K562 (cell line): ENCODE data around the gene IFNGR1. TPM values are rescaled to one million over a fixed set of nuclear protein-coding genes. Genes with fewer than 3 reads are reported as not detected.

Experiments
- ATAC-seq: fragments of 200-7000 bp; cut with Tn5 transposase; 3 replicates; pipeline ENCODE4 v1.9.1; 2020; ENCODE audit warnings: moderate library complexity
- BruUV-seq: library from RNA; stranded (reverse); fragments of 400-500 nt; replicated peaks from 2 replicates; lab custom pipeline; 2021; lab: Mats Ljungman, UMichigan
- CTCF ChIA-PET: fragments of 300-600 bp; formaldehyde crosslinking; extraction: SDS; loops from one replicate; lab custom pipeline; 2021; ENCODE audit warnings: low intra/inter-chr PET ratio; lab: Yijun Ruan, JAX
- POLR2A ChIA-PET: fragments of 300-600, 350-650 bp; sonication (Branson Sonifier 250); formaldehyde crosslinking; extraction: SDS; loops from one replicate; lab custom pipeline; 2021; ENCODE audit warnings: antibody characterized with exemption, inconsistent platforms; lab: Yijun Ruan, JAX
- DNase-seq, 4 experiments: peaks; one replicate each; pipeline versions ENCODE4 v3.0.0 to v3.0.0-alpha.2; 2011 to 2018; ENCODE audit warnings: low spot score in 3 of 4, mixed read lengths in 3 of 4; ENCODE audit errors: extremely low read depth in 1 of 4
- FAIRE-seq: peaks from 2 replicates; lab custom pipeline; 2011; peaks lifted over from hg19 to GRCh38; lab: Jason Lieb, UNC
- H2AFZ ChIP-seq: 2 replicates; pipeline ENCODE4 v1.6.0; 2011; ENCODE audit warnings: low read depth, low read length, control low read depth, inconsistent platforms
- H3K27ac ChIP-seq: fragments of 200-600 bp; 3 replicates; pipeline ENCODE4 v1.8.0; 2011; ENCODE audit warnings: low read depth, mild to moderate bottlenecking, control low read depth, inconsistent platforms, low read length, moderate library complexity, mixed read lengths; ENCODE audit errors: extremely low read depth
- H3K27me3 ChIP-seq, 2 experiments: fragments of 300-600 bp in 1 of 2; 2 replicates in 1 of 2; 3 replicates in 1 of 2; pipeline versions ENCODE4 v1.6.0 to v1.8.0; 2011; ENCODE audit warnings: inconsistent platforms in 2 of 2, low read length in 2 of 2, mild to moderate bottlenecking in 1 of 2, mixed read lengths in 1 of 2, moderate library complexity in 1 of 2; ENCODE audit not compliant: control insufficient read depth in 2 of 2, insufficient read depth in 2 of 2
- H3K36me3 ChIP-seq: fragments of 300-600 bp; 3 replicates; pipeline ENCODE4 v1.8.0; 2011; ENCODE audit warnings: mild to moderate bottlenecking, low read length, inconsistent platforms; ENCODE audit not compliant: control insufficient read depth, insufficient read depth
- H3K4me1 ChIP-seq, 2 experiments: fragments of 200-600 bp in 1 of 2; replicated peaks in 1 of 2; 2 replicates in 1 of 2; 3 replicates in 1 of 2; pipeline versions ENCODE4 v1.5.1 to v1.8.0; 2011; ENCODE audit warnings: inconsistent platforms in 2 of 2, low read length in 2 of 2, mild to moderate bottlenecking in 1 of 2, mixed read lengths in 1 of 2, moderate library complexity in 1 of 2; ENCODE audit not compliant: control insufficient read depth in 2 of 2, insufficient read depth in 2 of 2
- H3K4me2 ChIP-seq: 2 replicates; pipeline ENCODE4 v1.6.1; 2011; ENCODE audit warnings: low read length, control low read depth, inconsistent platforms, mixed read lengths; ENCODE audit not compliant: insufficient read depth
- H3K4me3 ChIP-seq: fragments of 200-600 bp; sonication (generic), shearing (Covaris generic); 2 replicates; pipeline ENCODE4 v1.5.1; 2016; ENCODE audit warnings: control low read depth, inconsistent platforms
- H3K79me2 ChIP-seq: fragments of 200-600 bp; 3 replicates; pipeline ENCODE4 v1.8.0; 2011; ENCODE audit warnings: low read length, inconsistent platforms; ENCODE audit not compliant: control insufficient read depth, insufficient read depth
- H3K9ac ChIP-seq, 2 experiments: 2 replicates each; pipeline versions ENCODE4 v1.6.0 to v1.6.1; 2011; ENCODE audit warnings: low read depth in 2 of 2, low read length in 2 of 2, control low read depth in 1 of 2, inconsistent platforms in 1 of 2, mild to moderate bottlenecking in 1 of 2, mixed read lengths in 1 of 2; ENCODE audit not compliant: insufficient read depth in 1 of 2
- H3K9me1 ChIP-seq: one replicate; pipeline ENCODE4 v1.6.0; 2011; ENCODE audit warnings: inconsistent platforms, mild to moderate bottlenecking, low read length, moderate library complexity; ENCODE audit not compliant: control insufficient read depth, insufficient read depth
- H3K9me3 ChIP-seq: replicated peaks from 2 replicates; pipeline ENCODE4 v1.5.1; 2011; ENCODE audit warnings: low read depth, low read length, inconsistent platforms; ENCODE audit not compliant: control insufficient read depth, insufficient read depth
- H4K20me1 ChIP-seq: replicated peaks from 2 replicates; pipeline ENCODE4 v1.6.1; 2011; ENCODE audit warnings: low read length, inconsistent platforms, mixed read lengths; ENCODE audit not compliant: control insufficient read depth, insufficient read depth
- E2F6 ChIP-seq, 2 experiments: IDR thresholded peaks; 2 replicates each; pipeline ENCODE4 v1.6.1; 2011; ENCODE audit warnings: borderline replicate concordance in 1 of 2, control low read depth in 1 of 2, low read depth in 1 of 2, low read length in 1 of 2, mild to moderate bottlenecking in 1 of 2, mixed read lengths in 1 of 2, moderate library complexity in 1 of 2; ENCODE audit not compliant: insufficient read depth in 1 of 2, insufficient read length in 1 of 2, poor library complexity in 1 of 2, severe bottlenecking in 1 of 2; ENCODE audit errors: extremely low read depth in 1 of 2
- GMEB1 ChIP-seq: fragments of 250-450 bp; sonication (Bioruptor Pico); IDR thresholded peaks from 2 replicates; pipeline ENCODE4 v1.4.0; 2020; ENCODE audit warnings: mild to moderate bottlenecking
- NONO ChIP-seq, 2 experiments: fragments of 200-400 bp in 1 of 2; fragments of 450-650 bp in 1 of 2; formaldehyde crosslinking in 1 of 2; IDR thresholded peaks; 2 replicates each; pipeline ENCODE4 v1.6.1; 2017; ENCODE audit warnings: low read depth in 2 of 2, mild to moderate bottlenecking in 2 of 2, moderate library complexity in 2 of 2, low read length in 1 of 2
- PBX2 ChIP-seq, 2 experiments: IDR thresholded peaks in 1 of 2; conservative IDR thresholded peaks in 1 of 2; 2 replicates each; pipeline ENCODE4 v1.6.1; 2016; ENCODE audit warnings: low read depth in 2 of 2, mild to moderate bottlenecking in 1 of 2, missing compliant biosample characterization in 1 of 2, missing genetic modification characterization in 1 of 2, moderate library complexity in 1 of 2
- POLR3A ChIP-seq: IDR thresholded peaks from 2 replicates; pipeline ENCODE4 v1.6.1; 2011; ENCODE audit warnings: borderline replicate concordance, mild to moderate bottlenecking, moderate library complexity; ENCODE audit not compliant: insufficient read length, insufficient read depth; ENCODE audit errors: extremely low read depth
- RBM25 ChIP-seq: fragments of 200-400 bp; formaldehyde crosslinking; IDR thresholded peaks from 2 replicates; pipeline ENCODE4 v1.6.1; 2018; ENCODE audit warnings: low read length, low read depth, moderate library complexity; ENCODE audit not compliant: severe bottlenecking
- RFX7 ChIP-seq: fragments of 250-450 bp; sonication (Bioruptor Pico); IDR thresholded peaks from 2 replicates; pipeline ENCODE4 v1.5.1; 2021; ENCODE audit warnings: mild to moderate bottlenecking
- SMARCE1 ChIP-seq: fragments of 450-650 bp; IDR thresholded peaks from 2 replicates; pipeline ENCODE4 v1.7.1; 2016; ENCODE audit warnings: mild to moderate bottlenecking
- ZBTB9 ChIP-seq: fragments of 450-650 bp; formaldehyde crosslinking; IDR thresholded peaks from 2 replicates; pipeline ENCODE4 v1.4.0; 2020; ENCODE audit warnings: mild to moderate bottlenecking, moderate library complexity
- ZNF175 ChIP-seq: fragments of 200-800 bp; sonication (Bioruptor generic); IDR thresholded peaks from 2 replicates; pipeline ENCODE4 v1.6.1; 2016; ENCODE audit warnings: low read depth, mild to moderate bottlenecking, missing genetic modification characterization, missing compliant biosample characterization
- ZNF644 ChIP-seq: fragments of 200-800 bp; sonication (Bioruptor generic); IDR thresholded peaks from 2 replicates; pipeline ENCODE4 v1.6.1; 2016; ENCODE audit warnings: low read depth, missing genetic modification characterization, missing compliant biosample characterization
- ZNF766 ChIP-seq: fragments of 200-800 bp; sonication (Bioruptor generic); conservative IDR thresholded peaks from 2 replicates; pipeline ENCODE4 v1.6.1; 2016; ENCODE audit warnings: missing genetic modification characterization, missing compliant biosample characterization
- WGBS: fragments of 100-300 bp; shearing (Covaris generic); methylation state at CpG from one replicate; pipeline ENCODE4 v1.1.6; 2016; ENCODE audit warnings: low coverage, mixed read lengths; ENCODE audit not compliant: insufficient coverage; ENCODE audit errors: missing lambda C conversion rate; 5-methylcytosine and 5-hydroxymethylcytosine counted together
- in situ Hi-C: fragments of 300-500 bp; cut with MboI; formaldehyde crosslinking; loops from 4 replicates; pipeline ENCODE4 v1.15.0; 2018; ENCODE audit warnings: inconsistent platforms, mixed read lengths
- intact Hi-C: fragments of 100-400 bp; cut with micrococcal nuclease; formaldehyde crosslinking; loops from 2 replicates; pipeline ENCODE4 v1.14.2; 2022
- polyA plus RNA-seq, 8 experiments: library from polyadenylated mRNA; depleted of rRNA in 4 of 8; stranded (reverse) in 5 of 8; unstranded in 3 of 8; fragments of >200 nt; fragmentation: Nextera tagmentation in 2 of 8; fragmentation: Illumina TruSeq in 1 of 8; extraction: Ambion mirVana in 2 of 8; extraction: Trizol in 1 of 8; gene quantifications; 2 replicates each; pipeline versions ENCODE4 v1.2.1 to v1.2.3, GENCODE V29; 2011 to 2014; ENCODE audit warnings: inconsistent platforms in 1 of 8, missing spikeins in 1 of 8
- total RNA-seq, 7 experiments: library from RNA; depleted of rRNA in 6 of 7; stranded (reverse); fragments of >200 nt in 6 of 7; fragmentation: Illumina TruSeq in 2 of 7; extraction: Trizol in 2 of 7; gene quantifications; 2 replicates each; pipeline versions ENCODE4 v1.2.1 to v1.2.3, GENCODE V29; 2011 to 2021; ENCODE audit warnings: low replicate concordance in 1 of 7

IFNGR1 gene
- total and polyA plus RNA-seq, 9 of the 15 experiments (the other 6 are each of a cell fraction or from before 2014, with no cell fraction given), result 14.7 to 47.0 (median 26.7) TPM

GRCh38 chr6:137162692-137163306 lies 56.4 kb downstream of the IFNGR1 start:
- no TSS peak for BruUV-seq
- TF ChIP-seq ZNF175 (CRISPR knock-in tag), result peak; percentile 90
- TF ChIP-seq RBM25, result no peak
- TF ChIP-seq ZNF644 (tag), result peak; percentile 69; the same call in 1 of the 2 replicates
- TF ChIP-seq RFX7, result no peak
- TF ChIP-seq NONO (IDR thresholded peaks at IDR 0.05; ENCODE audit: low read depth in 2 of 2, low read length in 1 of 2), result no peak
- TF ChIP-seq ZBTB9 (CRISPR knock-in tag), result 0 out of 2 replicates have a peak, but pooled peaks have one; percentile 31
- TF ChIP-seq E2F6 (IDR thresholded peaks at IDR 0.05; ENCODE audit: borderline replicate concordance in 1 of 2, extremely low read depth in 1 of 2, insufficient read depth in 1 of 2, insufficient read length in 1 of 2, low read depth in 1 of 2, low read length in 1 of 2, poor library complexity in 1 of 2, severe bottlenecking in 1 of 2), result no peak
- no peak for TF ChIP-seq PBX2 (CRISPR knock-in tag; IDR thresholded peaks at IDR 0.05; ENCODE audit: low read depth)
- 0 out of 2 replicates have a peak, but pooled peaks have one; percentile 22 for TF ChIP-seq PBX2 (tag; conservative IDR thresholded peaks at IDR 0.05; ENCODE audit: low read depth)
- TF ChIP-seq SMARCE1, result peak; percentile 39; the same call in 1 of the 2 replicates
- TF ChIP-seq POLR3A, result no peak
- TF ChIP-seq ZNF766 (CRISPR knock-in tag), result peak; percentile 92
- TF ChIP-seq GMEB1 (CRISPR knock-in tag), result peak; percentile 18; the same call in 1 of the 2 replicates

More at GRCh38 chr6:137162692-137163306, 56.4 kb downstream of the IFNGR1 start:
- WGBS, result 4% methylated on average over 3 of the region's 3 CpGs
- H3K4me1 ChIP-seq, result peaks cover 0 to 24% of the 10 kb centered on the region in 2 experiments; a peak in 3 of 5 replicates
- no peak overlapping the region for H3K4me3 ChIP-seq
- no peaks in the 10 kb centered on the region for H4K20me1 ChIP-seq
- H3K79me2 ChIP-seq, result no peaks in the 10 kb centered on the region
- in situ Hi-C loops, result no loop called here
- intact Hi-C loops, result no loop called here
- FAIRE-seq (peak; percentile 52), ATAC-seq (peak; percentile 35), DNase-seq (peak in 1 of 4 experiments; percentile 62)
- H3K27me3 ChIP-seq, result no peaks in the 10 kb centered on the region
- ChIA-PET CTCF (no interaction called here), POLR2A (interaction anchor here (0.8 kb wide), 2 partner anchors 12 to 79 kb away, joined by 3 to 5 read pairs; no protein-coding TSS in a partner anchor)
- H3K9me1 ChIP-seq, result no peaks in the 10 kb centered on the region
- H3K9ac ChIP-seq, result no peak overlapping the region
- no peaks in the 10 kb centered on the region for H3K36me3 ChIP-seq
- H3K27ac ChIP-seq, result peak overlapping the region; percentile 46; the same call in 1 of the 3 replicates
- H3K9me3 ChIP-seq, result no peaks in the 10 kb centered on the region; the same call in 1 of the 2 replicates
- peak overlapping the region; percentile 79 for H2AFZ ChIP-seq
- H3K4me2 ChIP-seq, result peak overlapping the region; percentile 46
